Stimulated activated CD8-positive, alpha-beta memory T cell treated with anti-CD3 and anti-CD28 coated beads, Interleukin-7, amount 100 ng/mL, for 4 hours (primary cell): ENCODE data around the gene CCNA2.

Experiments
- DNase-seq, 2 donors: peaks; one replicate each; pipeline ENCODE4 v3.0.0-alpha.2; 2020; ENCODE audit warnings: low read depth in 2 of 2

The CCNA2 gene

GRCh38 chr4:121823505-121824170, at the start of gene CCNA2:
TSS of gene CCNA2 (minus strand) at chr4:121823883. CDS start at chr4:121823628, 255 bp downstream.
- peak; percentile 90 to 93 for DNase-seq

GRCh38 chr4:121869841-121870822, 46.4 kb upstream of the CCNA2 start, which contains the start of gene BBS7:
TSS of gene BBS7 (minus strand) at chr4:121870474. CDS start at chr4:121870313, 161 bp downstream.
- peak; percentile 95 for DNase-seq

- no peak for DNase-seq
Measured at GRCh38 chr4:121863799-121864198, 40.1 kb upstream of the CCNA2 start.

- DNase-seq: no peak
Measured at GRCh38 chr4:121861426-121861825, 37.7 kb upstream of the CCNA2 start.

- no peak for DNase-seq
Measured at GRCh38 chr4:121860121-121860520, 36.4 kb upstream of the CCNA2 start.

GRCh38 chr4:121851354-121851753, 27.7 kb upstream of the CCNA2 start:
- no peak for DNase-seq

GRCh38 chr4:121846662-121847061, 23.0 kb upstream of the CCNA2 start:
- no peak for DNase-seq

GRCh38 chr4:121842862-121843261, 19.2 kb upstream of the CCNA2 start:
- DNase-seq: no peak

GRCh38 chr4:121838136-121838535, 14.5 kb upstream of the CCNA2 start:
- no peak for DNase-seq

- no peak for DNase-seq
Measured at GRCh38 chr4:121829511-121829910, 5.8 kb upstream of the CCNA2 start.

- no peak for DNase-seq
Measured at GRCh38 chr4:121827853-121828252, 4.2 kb upstream of the CCNA2 start.

- DNase-seq: no peak
Measured at GRCh38 chr4:121824950-121825349, 1.3 kb upstream of the CCNA2 start.

- DNase-seq: no peak
Measured at GRCh38 chr4:121824171-121824527, 466 bp upstream of the CCNA2 start.

GRCh38 chr4:121822796-121823504, 733 bp downstream of the CCNA2 start:
- no peak for DNase-seq

GRCh38 chr4:121822047-121822446, 1.6 kb downstream of the CCNA2 start:
- no peak for DNase-seq

GRCh38 chr4:121819216-121819965, 4.3 kb downstream of the CCNA2 start:
- DNase-seq: no peak

GRCh38 chr4:121818215-121818614, 5.5 kb downstream of the CCNA2 start:
- no peak for DNase-seq

- no peak for DNase-seq
Measured at GRCh38 chr4:121817701-121818100, 6.0 kb downstream of the CCNA2 start.

- DNase-seq: no peak
Measured at GRCh38 chr4:121817006-121817405, 6.7 kb downstream of the CCNA2 start.

GRCh38 chr4:121814756-121815155, 8.9 kb downstream of the CCNA2 start:
- no peak for DNase-seq

- DNase-seq: no peak
Measured at GRCh38 chr4:121811122-121811521, 12.6 kb downstream of the CCNA2 start.
